ENCODE results near the gene BDH1. TPM values are rescaled to one million over a fixed set of nuclear protein-coding genes. Genes with fewer than 3 reads are reported as not detected.

BDH1 gene
- total and polyA plus RNA-seq, 2 of the 8 experiments (the other 6 are each of a cell fraction or from before 2014, with no cell fraction given): 27.2 to 28.1 TPM

DNA sequence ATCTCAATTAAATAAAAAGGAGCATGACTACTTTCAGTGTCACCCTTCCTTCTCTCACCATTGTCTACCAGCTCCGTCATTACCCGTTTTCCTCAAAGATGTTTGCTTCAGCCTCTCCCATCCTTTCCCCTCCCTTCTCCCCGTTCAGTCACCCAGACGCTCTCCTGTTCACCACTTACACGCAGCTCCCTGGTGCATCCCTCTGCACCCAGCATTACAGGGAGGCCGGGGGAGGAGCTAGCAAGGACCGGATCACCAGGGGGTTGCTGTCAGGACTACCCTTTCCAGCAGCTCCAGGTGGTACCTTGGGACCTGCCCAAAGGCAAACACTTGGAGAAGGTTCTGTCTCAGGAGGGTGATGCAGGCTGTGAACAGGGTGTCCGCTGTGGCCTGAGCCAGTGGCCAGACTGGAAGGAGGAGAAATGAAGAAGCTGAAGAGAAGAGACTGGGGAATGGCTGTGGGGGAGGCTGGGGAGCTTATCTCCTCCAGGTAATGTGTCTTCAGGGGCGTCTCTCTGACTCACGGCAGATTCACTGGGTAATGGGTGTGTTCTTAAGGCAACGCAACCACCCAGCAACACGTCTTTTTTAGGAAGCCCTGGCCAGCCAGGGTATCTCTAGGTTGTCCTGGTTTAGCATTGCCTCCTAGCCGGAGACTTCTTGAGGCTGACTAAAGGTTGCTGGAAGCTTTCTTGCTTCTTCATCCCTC, 21.8 kb upstream of the BDH1 start (continued):
- TF ChIP-seq TBP (IDR thresholded peaks at IDR 0.05; ENCODE audit: low read depth, low read length) (no peak), SRF (IDR thresholded peaks at IDR 0.05; ENCODE audit: low read depth, low read length) (no peak)
